Epidermal melanocyte (primary cell): ENCODE measurements around the gene CCDC178.
"Not testable (repeated sequence)": the region's sequence is repeated elsewhere in the genome, so short reads cannot be mapped to it uniquely, and the experiment has no call there.

Source experiments
- DNase-seq: peaks from one replicate; pipeline ENCODE4 v3.0.0; 2011; ENCODE audit warnings: low spot score; ENCODE audit not compliant: insufficient read length

Gene CCDC178

GRCh38 chr18:33440060-33441043 lies at the start of gene CCDC178:
Gene CCDC178 (minus strand): TSS chr18:33440721. CDS start chr18:33412088, 28,633 bp downstream.
- peak; percentile 48 for DNase-seq

- no peak for DNase-seq
These were observed 43.4 kb upstream of the CCDC178 start for GRCh38 chr18:33483908-33484307.

- no peak for DNase-seq
These were observed 32.0 kb upstream of the CCDC178 start for GRCh38 chr18:33472509-33472908.

GRCh38 chr18:33470216-33470615 lies 29.7 kb upstream of the CCDC178 start:
- peak; percentile 19 for DNase-seq

- no peak for DNase-seq
These were observed 29.2 kb upstream of the CCDC178 start for GRCh38 chr18:33469699-33470098.

GRCh38 chr18:33467531-33467930 lies 27.0 kb upstream of the CCDC178 start:
- DNase-seq, result no peak

GRCh38 chr18:33466822-33467221 lies 26.3 kb upstream of the CCDC178 start:
- DNase-seq, result no peak

GRCh38 chr18:33460681-33461080 lies 20.2 kb upstream of the CCDC178 start:
- no peak for DNase-seq

GRCh38 chr18:33459612-33460011 lies 19.1 kb upstream of the CCDC178 start:
- DNase-seq, result no peak

GRCh38 chr18:33446604-33447003 lies 6.1 kb upstream of the CCDC178 start:
- DNase-seq, result no peak

GRCh38 chr18:33444709-33445108 lies 4.2 kb upstream of the CCDC178 start:
- DNase-seq, result no peak

- no peak for DNase-seq
These were observed 7.7 kb downstream of the CCDC178 start for GRCh38 chr18:33432857-33433256.

- DNase-seq, result no peak
These were observed 13.0 kb downstream of the CCDC178 start for GRCh38 chr18:33427549-33427948.

GRCh38 chr18:33424266-33424946 lies 16.1 kb downstream of the CCDC178 start:
- no peak for DNase-seq

- DNase-seq, result no peak
These were observed 19.3 kb downstream of the CCDC178 start for GRCh38 chr18:33421225-33421624.

GRCh38 chr18:33404244-33404873 lies 36.2 kb downstream of the CCDC178 start:
- DNase-seq, result no peak

GRCh38 chr18:33398939-33399338 lies 41.6 kb downstream of the CCDC178 start:
- not testable (repeated sequence) for DNase-seq

GRCh38 chr18:33375829-33376228 lies 64.7 kb downstream of the CCDC178 start:
- no peak for DNase-seq

- no peak for DNase-seq
These were observed 68.1 kb downstream of the CCDC178 start for GRCh38 chr18:33372442-33372841.

GRCh38 chr18:33369711-33370449 lies 70.6 kb downstream of the CCDC178 start:
- no peak for DNase-seq

- DNase-seq, result no peak
These were observed 83.8 kb downstream of the CCDC178 start for GRCh38 chr18:33356735-33357134.
